HCT116 (cell line): ENCODE data around the gene TRA2A. TPM values are rescaled to one million over a fixed set of nuclear protein-coding genes. Genes with fewer than 3 reads are reported as not detected.
"Not testable (repeated sequence)": the region's sequence is repeated elsewhere in the genome, so short reads cannot be mapped to it uniquely, and the experiment has no call there.

Source experiments
- ATAC-seq: fragments of 200-7000 bp; cut with Tn5 transposase; 2 replicates; pipeline ENCODE4 v1.9.1; 2020; ENCODE audit warnings: mild to moderate bottlenecking, moderate library complexity
- BruUV-seq: library from RNA; stranded (reverse); fragments of 400-500 nt; replicated peaks from 2 replicates; lab custom pipeline; 2021; lab: Mats Ljungman, UMichigan
- CTCF ChIA-PET: fragments of 300-600 bp; sonication (Branson Sonifier 250); formaldehyde crosslinking; loops from one replicate; lab custom pipeline; 2021; ENCODE audit warnings: antibody characterized with exemption; lab: Charles Lee
- POLR2A ChIA-PET: fragments of 300-600, 350-600 bp; sonication (Branson Sonifier 250); formaldehyde crosslinking; loops from one replicate; lab custom pipeline; 2021; ENCODE audit warnings: antibody characterized with exemption; lab: Charles Lee
- RAD21 ChIA-PET, 2 experiments: fragments of 300-600 bp; sonication (Branson Sonifier 250); formaldehyde crosslinking; loops; one replicate each; lab custom pipeline; 2023; ENCODE audit warnings: low total read pairs in 2 of 2; ENCODE audit not compliant: uncharacterized antibody in 2 of 2, unreplicated experiment in 2 of 2, low non-redundant PET in 1 of 2; lab: Charles Lee
- DNase-seq: peaks from one replicate; pipeline ENCODE4 v3.0.0-alpha.2; 2010; ENCODE audit warnings: low read depth, low spot score
- H2AFZ ChIP-seq: fragments of 200-600 bp; shearing (Covaris generic), sonication (generic); 2 replicates; pipeline ENCODE4 v1.6.1; 2017; ENCODE audit warnings: low read depth, mixed run types, mixed read lengths, antibody characterized with exemption, low read length; ENCODE audit not compliant: poor library complexity, severe bottlenecking
- H3K27ac ChIP-seq: 2 replicates; pipeline ENCODE4 v1.5.1; 2012; ENCODE audit warnings: low read depth, low read length
- H3K27me3 ChIP-seq: fragments of 200-600 bp; sonication (generic); 2 replicates; pipeline ENCODE4 v1.6.1; 2016; ENCODE audit warnings: mixed run types, low read length, mixed read lengths; ENCODE audit not compliant: insufficient read depth
- H3K36me3 ChIP-seq, 2 experiments: fragments of 200-500 bp in 1 of 2; fragments of 200-600 bp in 1 of 2; sonication (Bioruptor generic) in 1 of 2; sonication (generic) in 1 of 2; 2 replicates each; pipeline versions ENCODE4 v1.5.1 to v1.6.1; 2014 to 2016; ENCODE audit warnings: low read length in 2 of 2, inconsistent platforms in 1 of 2, mixed read lengths in 1 of 2, mixed run types in 1 of 2; ENCODE audit not compliant: insufficient read depth in 2 of 2, control insufficient read depth in 1 of 2
- H3K4me1 ChIP-seq, 2 experiments: fragments of 200-600 bp in 1 of 2; sonication (generic) in 1 of 2; 2 replicates each; pipeline versions ENCODE4 v1.5.1 to v1.6.1; 2012 to 2017; ENCODE audit warnings: low read length in 2 of 2, inconsistent platforms in 1 of 2, mild to moderate bottlenecking in 1 of 2, mixed read lengths in 1 of 2, mixed run types in 1 of 2, moderate library complexity in 1 of 2; ENCODE audit not compliant: insufficient read depth in 2 of 2, control insufficient read depth in 1 of 2
- H3K4me2 ChIP-seq: fragments of 200-600 bp; sonication (generic); 2 replicates; pipeline ENCODE4 v1.6.1; 2017; ENCODE audit warnings: mixed run types, low read length, mixed read lengths
- H3K4me3 ChIP-seq, 2 experiments: fragments of 200-600 bp in 1 of 2; sonication (generic) in 1 of 2; replicated peaks in 1 of 2; 2 replicates each; pipeline ENCODE4 v1.5.1; 2011 to 2016; ENCODE audit warnings: low read length in 2 of 2, control low read depth in 1 of 2, low read depth in 1 of 2, mild to moderate bottlenecking in 1 of 2, mixed read lengths in 1 of 2, mixed run types in 1 of 2
- H3K79me2 ChIP-seq: fragments of 200-600 bp; sonication (generic); 2 replicates; pipeline ENCODE4 v1.6.1; 2017; ENCODE audit warnings: mild to moderate bottlenecking, mixed run types, low read length, moderate library complexity, mixed read lengths; ENCODE audit not compliant: insufficient read depth
- H3K9ac ChIP-seq: fragments of 200-600 bp; sonication (generic); 2 replicates; pipeline ENCODE4 v1.6.1; 2016; ENCODE audit warnings: low read length, mixed read lengths
- H3K9me2 ChIP-seq: fragments of 200-600 bp; sonication (generic), shearing (Covaris generic); 2 replicates; pipeline ENCODE4 v1.6.1; 2017; ENCODE audit warnings: mixed run types, mild to moderate bottlenecking, moderate library complexity; ENCODE audit not compliant: insufficient read depth
- H3K9me3 ChIP-seq, 2 experiments: fragments of 200-500 bp in 1 of 2; fragments of 200-600 bp in 1 of 2; sonication (Bioruptor generic) in 1 of 2; sonication (generic) in 1 of 2; 2 replicates each; pipeline ENCODE4 v1.6.1; 2014 to 2017; ENCODE audit warnings: low read length in 2 of 2, mixed read lengths in 2 of 2, inconsistent platforms in 1 of 2, low read depth in 1 of 2, mild to moderate bottlenecking in 1 of 2, mixed run types in 1 of 2, moderate library complexity in 1 of 2; ENCODE audit not compliant: control insufficient read depth in 1 of 2, insufficient read depth in 1 of 2
- H4K20me1 ChIP-seq: fragments of 200-600 bp; sonication (generic), shearing (Covaris generic); 2 replicates; pipeline ENCODE4 v1.6.1; 2017; ENCODE audit warnings: mixed run types, mild to moderate bottlenecking, moderate library complexity; ENCODE audit not compliant: insufficient read depth
- ATF3 ChIP-seq: IDR thresholded peaks from 2 replicates; pipeline ENCODE4 v1.6.1; 2012
- CEBPB ChIP-seq: IDR thresholded peaks from 2 replicates; pipeline ENCODE4 v1.6.1; 2012; ENCODE audit warnings: low read depth
- CTCF ChIP-seq, 3 experiments: fragments of 200-600 bp in 1 of 3; sonication (generic) in 1 of 3; IDR thresholded peaks in 2 of 3; conservative IDR thresholded peaks in 1 of 3; 2 replicates each; pipeline ENCODE4 v1.5.1; 2012 to 2017; ENCODE audit warnings: low read depth in 2 of 3, low read length in 2 of 3, antibody characterized with exemption in 1 of 3, borderline replicate concordance in 1 of 3, control low read depth in 1 of 3, mild to moderate bottlenecking in 1 of 3, mixed read lengths in 1 of 3, mixed run types in 1 of 3, moderate library complexity in 1 of 3; ENCODE audit not compliant: insufficient read depth in 1 of 3
- EGR1 ChIP-seq: IDR thresholded peaks from 2 replicates; pipeline ENCODE4 v1.6.1; 2012; ENCODE audit warnings: low read depth
- FOSL1 ChIP-seq: IDR thresholded peaks from 2 replicates; pipeline ENCODE4 v1.6.1; 2012; ENCODE audit warnings: low read depth
- JUND ChIP-seq: IDR thresholded peaks from 2 replicates; pipeline ENCODE4 v1.6.1; 2012
- MAX ChIP-seq: IDR thresholded peaks from 2 replicates; pipeline ENCODE4 v1.6.1; 2012
- POLR2AphosphoS5 ChIP-seq: IDR thresholded peaks from 2 replicates; pipeline ENCODE4 v1.6.1; 2011; ENCODE audit warnings: mild to moderate bottlenecking, low read depth, low read length, moderate library complexity
- SIN3A ChIP-seq: IDR thresholded peaks from 2 replicates; pipeline ENCODE4 v1.6.1; 2012; ENCODE audit warnings: low read depth
- SP1 ChIP-seq: IDR thresholded peaks from 2 replicates; pipeline ENCODE4 v1.6.1; 2012; ENCODE audit warnings: low read depth
- TCF7L2 ChIP-seq: IDR thresholded peaks from 2 replicates; pipeline ENCODE4 v1.7.0; 2011; ENCODE audit warnings: borderline replicate concordance, inconsistent platforms; ENCODE audit not compliant: insufficient read depth, insufficient read length; ENCODE audit errors: extremely low read depth
- YY1 ChIP-seq: IDR thresholded peaks from 2 replicates; pipeline ENCODE4 v1.6.1; 2011; ENCODE audit warnings: low read length, low read depth, moderate library complexity, mild to moderate bottlenecking; ENCODE audit not compliant: insufficient replicate concordance; ENCODE audit errors: extremely low read depth
- ZFX ChIP-seq: fragments of 450-650 bp; IDR thresholded peaks from 2 replicates; pipeline ENCODE4 v1.6.1; 2017
- intact Hi-C: fragments of 100-400 bp; cut with micrococcal nuclease; formaldehyde crosslinking; loops from 2 replicates; pipeline ENCODE4 v1.10.0; 2022
- total RNA-seq: library from RNA; stranded (reverse); gene quantifications from one replicate; pipeline ENCODE4 v1.2.1, GENCODE V29; 2021; ENCODE audit not compliant: unreplicated experiment

Gene TRA2A
- total RNA-seq, 1 experiment from 2014 or later: 122 TPM

GRCh38 chr7:23529262-23529859 lies 2.4 kb downstream of the TRA2A start (continued):
- TF ChIP-seq EGR1 (no peak), MAX (no peak), ATF3 (no peak), SIN3A (no peak), JUND (no peak), ZFX (no peak), FOSL1 (no peak), POLR2AphosphoS5 (no peak), SP1 (no peak), YY1 (no peak), TCF7L2 (no peak), CEBPB (no peak), CTCF (IDR thresholded peaks at IDR 0.05 in 2 of 3, conservative IDR thresholded peaks at IDR 0.05 in 1 of 3; ENCODE audit: borderline replicate concordance in 1 of 3, insufficient read depth in 1 of 3, low read depth in 2 of 3, low read length in 2 of 3) (no peak)

- H3K9me2 ChIP-seq, RAD21 ChIA-PET, H3K9me3 ChIP-seq, ATAC-seq, H3K9ac ChIP-seq, H3K4me3 ChIP-seq, H3K4me2 ChIP-seq, intact Hi-C loops, H3K27me3 ChIP-seq, H3K27ac ChIP-seq, BruUV-seq, DNase-seq, POLR2A ChIA-PET, H2AFZ ChIP-seq: not testable (repeated sequence)
- CTCF ChIA-PET: interaction anchor here (0.9 kb wide), 1 partner anchor 253 kb away, joined by 3 read pairs; no protein-coding TSS in a partner anchor
- peaks cover 100% of the 10 kb centered on the region for H3K79me2 ChIP-seq
- H3K36me3 ChIP-seq: peaks cover 17% of the 10 kb centered on the region in 2 experiments
- H3K4me1 ChIP-seq: peaks cover 0 to 16% of the 10 kb centered on the region in 2 experiments; a peak in 2 of 4 replicates
- peaks cover 81% of the 10 kb centered on the region; the same call in 1 of the 2 replicates for H4K20me1 ChIP-seq
Measured at GRCh38 chr7:23525611-23526010, 6.2 kb downstream of the TRA2A start.
